Midbrain (tissue), 1 donor: ENCODE measurements around the gene KMT2C.
"Not testable (repeated sequence)": the region's sequence is repeated elsewhere in the genome, so short reads cannot be mapped to it uniquely, and the experiment has no call there.

Experiments used
- DNase-seq: peaks from one replicate; lab custom pipeline; 2025; lab: John Stamatoyannopoulos, UW

Gene KMT2C

DNA sequence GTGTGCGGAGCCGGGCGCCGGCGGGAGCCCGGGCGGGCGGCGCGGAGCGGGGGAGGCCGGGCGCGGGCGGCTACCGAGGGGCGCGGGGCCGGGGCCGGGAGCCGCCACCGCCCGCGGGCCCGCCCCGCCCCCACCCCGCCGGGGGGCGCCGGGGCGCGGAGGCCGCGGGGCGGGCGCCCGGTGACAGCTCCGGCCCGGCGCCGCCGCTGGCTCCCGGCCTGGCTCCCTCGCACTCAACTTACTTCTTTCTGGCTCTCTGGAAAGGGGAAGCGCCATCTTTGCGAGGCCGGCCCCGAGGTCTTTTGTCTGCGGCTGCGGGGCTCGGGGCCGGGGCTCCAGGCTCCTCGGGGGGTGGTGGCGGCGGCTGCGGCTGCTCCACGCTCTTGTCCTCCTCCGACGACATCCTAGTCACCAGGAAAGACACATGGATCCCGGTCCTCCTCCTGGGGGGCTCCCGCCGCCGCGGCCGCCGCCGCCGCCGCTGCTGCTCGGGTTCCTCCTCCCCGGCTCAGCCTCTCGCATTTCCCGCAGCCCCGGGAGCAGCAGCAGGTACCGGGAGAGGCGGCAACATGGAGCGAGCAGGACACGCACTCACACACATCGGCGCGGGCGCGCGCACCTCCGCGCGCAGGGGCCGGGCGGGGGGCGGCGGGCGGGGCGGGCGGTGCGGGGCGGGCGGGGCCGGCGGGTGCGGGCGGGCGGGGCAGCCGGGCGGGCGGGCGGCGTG, at the start of gene KMT2C:
TSS of gene KMT2C (minus strand) at position 620 of the 727 bp plus-strand sequence. CDS start at position 403, 217 bp downstream.
- DNase-seq: peak; percentile 34

DNA sequence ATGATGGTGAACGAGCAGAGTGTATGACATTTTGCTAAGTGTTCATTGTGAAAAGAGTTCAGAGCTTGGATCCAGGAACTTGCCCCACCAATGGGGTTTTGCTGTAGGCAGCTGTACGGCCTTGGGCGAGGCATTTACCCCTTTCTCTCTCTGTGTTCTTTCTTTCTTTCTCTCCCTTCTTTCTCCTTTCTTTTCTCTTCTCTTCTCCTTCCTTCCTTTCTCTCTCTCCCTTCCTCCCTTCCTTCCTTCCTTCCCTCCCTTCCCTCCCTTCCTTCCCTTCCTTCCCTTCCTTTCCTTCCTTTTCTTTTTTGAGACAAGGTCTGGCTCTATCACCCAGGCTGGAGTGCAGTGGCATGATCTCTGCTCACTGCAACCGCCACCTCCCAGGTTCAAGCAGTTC, 45.3 kb upstream of the KMT2C start:
- DNase-seq: no peak

DNA sequence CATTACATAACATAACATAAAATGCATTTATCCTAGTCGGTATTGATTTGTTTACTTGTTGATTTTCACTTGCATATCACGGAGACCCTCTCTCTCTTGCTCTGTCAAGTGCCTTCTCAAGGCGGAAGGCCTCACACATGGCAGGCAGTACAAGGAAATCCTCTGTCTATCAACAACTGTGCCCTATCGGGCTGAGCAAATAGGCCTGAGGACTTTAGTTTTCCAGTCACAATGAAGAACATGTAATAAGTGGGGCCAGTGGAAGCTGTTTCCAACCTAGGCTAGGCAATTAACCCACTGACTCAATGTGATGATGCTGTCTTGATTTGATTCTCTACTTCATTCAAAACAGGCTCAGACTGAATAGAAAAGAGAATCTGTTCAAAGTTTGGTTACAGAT, 44.9 kb upstream of the KMT2C start:
- DNase-seq: no peak

DNA sequence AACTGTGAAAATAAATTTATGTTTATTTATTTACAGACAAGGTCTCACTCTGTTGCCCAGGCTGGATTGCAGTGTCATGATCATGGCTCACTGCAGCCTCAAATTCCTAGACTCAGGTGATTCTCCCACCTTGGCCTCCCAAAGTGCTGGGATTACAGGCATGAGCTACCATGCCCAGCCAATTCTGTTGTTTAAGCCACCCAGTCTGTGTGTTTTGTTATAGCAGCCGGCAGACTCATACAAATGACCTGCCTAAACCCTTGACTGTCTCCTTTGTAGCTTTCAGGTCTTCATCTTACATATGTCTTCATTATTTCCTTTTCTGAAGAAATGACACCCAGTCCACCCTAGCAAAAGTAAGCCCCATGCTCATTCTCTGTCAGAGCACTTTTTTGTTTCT, 43.8 kb upstream of the KMT2C start:
- no peak for DNase-seq

DNA sequence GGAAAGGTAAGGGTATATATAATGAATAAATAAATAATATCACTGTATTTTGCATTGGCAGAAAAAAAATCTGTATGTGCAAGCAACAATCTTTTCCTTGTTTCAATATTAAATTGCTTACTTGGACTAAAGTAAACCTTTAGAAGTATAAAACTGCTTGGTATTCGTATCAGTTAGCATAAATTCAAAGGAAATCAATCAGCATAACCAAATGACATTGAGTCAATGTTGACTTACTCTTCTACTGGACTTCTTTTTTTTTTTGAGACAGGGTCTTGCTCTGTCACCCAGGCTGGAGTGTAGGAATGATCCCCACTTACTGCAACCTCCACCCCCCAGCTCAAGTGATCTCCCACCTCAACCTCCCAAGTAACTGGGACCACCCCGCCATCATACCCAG, 42.3 kb upstream of the KMT2C start:
- DNase-seq: no peak

DNA sequence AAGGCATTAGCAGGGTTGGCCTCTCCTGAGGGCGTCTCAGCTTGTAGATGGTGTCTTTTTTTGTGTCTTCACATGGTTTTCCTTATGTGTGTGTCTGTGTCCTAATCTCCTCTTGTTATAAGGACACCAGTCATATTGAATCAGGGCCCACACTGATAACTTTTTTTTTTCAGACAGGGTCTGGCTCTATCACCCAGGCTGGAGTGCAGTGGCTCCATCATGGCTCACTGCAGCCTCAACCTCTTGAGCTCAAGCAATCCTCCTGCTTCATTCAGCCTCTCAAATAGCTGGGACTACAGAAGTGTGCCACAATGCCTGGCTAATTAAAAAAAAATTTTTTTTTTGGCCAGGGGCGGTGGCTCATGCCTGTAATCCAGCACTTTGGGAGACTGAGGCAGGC, 41.3 kb upstream of the KMT2C start:
- DNase-seq: no peak

DNA sequence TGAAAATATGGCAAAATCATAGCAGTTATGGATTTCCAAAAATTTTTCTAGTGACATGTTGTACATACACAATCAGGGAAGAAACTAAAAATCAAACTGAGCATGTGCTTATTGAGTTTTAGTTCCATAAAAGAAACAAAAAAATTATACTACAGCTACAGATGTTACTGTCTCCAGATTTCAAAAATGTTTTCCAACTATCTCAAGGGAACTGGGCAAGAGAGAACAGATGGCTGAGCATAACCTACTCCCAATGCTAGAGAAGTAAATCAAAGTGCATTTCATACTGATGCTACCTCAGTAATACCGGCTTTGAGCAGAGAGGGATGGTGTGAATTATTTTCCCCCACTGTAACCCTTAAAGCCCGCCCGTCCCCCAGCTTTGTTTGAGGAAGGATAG, 40.7 kb upstream of the KMT2C start:
- no peak for DNase-seq

DNA sequence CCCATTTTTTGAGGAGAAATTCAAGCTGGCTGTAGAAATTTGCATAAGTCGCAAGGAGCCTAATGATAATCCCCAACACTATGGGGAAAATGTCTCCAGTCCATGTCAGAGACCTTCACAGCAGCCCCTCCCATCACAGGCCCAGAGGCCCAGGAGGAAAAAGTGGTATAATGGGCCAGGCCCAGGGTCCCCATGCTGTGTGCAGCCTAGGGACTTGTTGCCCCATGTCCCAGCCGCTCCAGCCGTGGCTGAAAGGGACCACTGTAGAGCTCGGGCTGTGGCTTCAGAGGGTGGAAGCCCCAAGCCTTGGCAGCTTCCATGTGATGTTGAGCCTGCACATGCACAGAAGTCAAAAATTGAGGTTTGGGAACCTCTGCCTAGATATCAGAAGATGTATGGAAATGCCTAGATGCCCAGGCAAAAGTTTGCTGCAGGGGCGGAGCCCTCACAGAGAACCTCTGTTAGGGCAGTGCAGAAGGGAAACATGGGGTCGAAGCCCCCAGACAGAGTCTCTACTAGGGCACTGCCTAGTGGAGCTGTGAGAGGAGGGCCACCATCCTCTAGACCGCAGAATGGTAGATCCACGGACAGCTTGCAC, 35.3 kb upstream of the KMT2C start:
- not testable (repeated sequence) for DNase-seq

DNA sequence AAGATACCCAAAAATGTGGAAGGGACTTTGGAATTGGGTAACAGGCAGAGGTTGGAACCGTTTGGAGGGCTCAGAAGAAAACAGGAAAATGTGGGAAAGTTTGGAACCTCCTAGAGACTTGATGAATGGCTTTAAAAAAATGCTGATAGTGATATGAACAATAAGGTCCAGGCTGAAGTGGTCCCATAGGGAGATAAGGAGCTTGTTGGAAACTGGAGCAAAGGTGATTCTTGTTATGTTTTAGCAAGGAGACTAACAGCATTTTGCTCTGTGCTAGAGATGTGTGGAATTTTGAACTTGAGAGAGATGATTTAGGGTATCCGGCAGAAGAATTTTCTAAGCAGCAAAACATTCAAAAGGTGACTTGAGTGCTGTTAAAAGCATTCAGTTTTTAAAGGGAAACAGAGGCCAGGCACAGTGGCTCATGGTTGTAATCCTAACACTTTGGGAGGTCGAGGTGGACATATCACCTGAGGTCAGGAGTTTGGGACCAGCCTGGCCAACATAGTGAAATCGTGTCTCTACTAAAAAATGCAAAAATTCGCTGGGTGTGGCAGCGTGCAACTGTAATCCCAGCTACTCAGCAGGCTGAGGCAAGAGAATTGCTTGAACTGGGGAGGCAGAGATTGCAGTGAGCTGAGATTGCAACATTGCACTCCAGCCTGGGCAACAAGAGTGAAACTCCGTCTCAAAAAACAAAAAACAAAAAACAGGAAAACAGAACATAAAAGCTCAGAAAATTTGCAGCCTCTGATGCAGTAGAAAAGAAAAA, 34.6 kb upstream of the KMT2C start:
- not testable (repeated sequence) for DNase-seq

DNA sequence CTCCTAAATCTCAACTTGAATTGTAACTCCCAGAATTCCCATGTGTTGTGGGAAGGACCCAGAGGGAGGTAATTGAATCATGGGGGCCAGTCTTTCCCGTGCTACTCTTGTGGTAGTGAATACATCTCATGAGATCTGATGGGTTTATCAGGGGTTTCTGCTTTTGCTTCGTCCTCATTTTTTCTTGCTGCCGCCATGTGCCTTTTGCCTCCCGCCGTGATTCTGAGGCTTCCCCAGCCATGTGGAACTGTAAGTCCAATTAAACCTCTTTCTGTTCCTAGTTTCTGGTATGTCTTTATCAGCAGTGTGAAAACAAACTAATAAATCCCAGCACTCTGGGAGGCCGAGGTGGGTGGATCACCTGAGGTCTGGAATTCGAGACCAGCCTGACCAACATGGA, 33.8 kb upstream of the KMT2C start:
- not testable (repeated sequence) for DNase-seq

DNA sequence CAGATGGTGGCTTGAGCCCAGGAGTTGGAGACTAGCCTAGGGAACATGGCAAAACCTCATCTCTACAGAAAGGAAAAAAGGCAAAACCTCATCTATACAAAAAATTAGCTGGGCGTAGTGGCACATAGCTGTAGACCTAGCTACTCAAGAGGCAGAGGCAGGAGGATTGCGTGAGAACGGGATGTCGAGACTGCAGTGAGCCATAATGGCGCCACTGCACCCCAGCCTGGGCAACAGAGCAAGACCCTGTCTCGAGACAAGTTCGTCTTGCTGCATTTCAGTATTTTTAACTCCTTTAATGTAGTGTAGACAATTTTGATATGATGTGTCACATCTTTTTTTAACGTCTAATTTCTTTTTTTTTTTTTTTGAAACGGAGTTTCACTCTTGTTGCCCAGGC, 31.4 kb upstream of the KMT2C start:
- DNase-seq: no peak

DNA sequence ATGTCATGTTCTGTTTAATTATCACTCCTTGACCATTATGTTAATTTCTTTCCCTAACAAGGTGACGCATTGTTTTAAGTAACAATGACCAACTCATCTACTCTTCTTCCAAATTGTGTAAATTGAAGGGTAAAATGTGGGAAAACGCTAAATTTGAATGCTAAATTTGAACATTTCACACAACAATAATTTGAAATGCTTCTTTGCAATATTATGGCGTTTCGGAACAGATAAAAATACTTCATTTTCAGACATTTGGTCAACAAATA, 29.2 kb upstream of the KMT2C start:
- no peak for DNase-seq

DNA sequence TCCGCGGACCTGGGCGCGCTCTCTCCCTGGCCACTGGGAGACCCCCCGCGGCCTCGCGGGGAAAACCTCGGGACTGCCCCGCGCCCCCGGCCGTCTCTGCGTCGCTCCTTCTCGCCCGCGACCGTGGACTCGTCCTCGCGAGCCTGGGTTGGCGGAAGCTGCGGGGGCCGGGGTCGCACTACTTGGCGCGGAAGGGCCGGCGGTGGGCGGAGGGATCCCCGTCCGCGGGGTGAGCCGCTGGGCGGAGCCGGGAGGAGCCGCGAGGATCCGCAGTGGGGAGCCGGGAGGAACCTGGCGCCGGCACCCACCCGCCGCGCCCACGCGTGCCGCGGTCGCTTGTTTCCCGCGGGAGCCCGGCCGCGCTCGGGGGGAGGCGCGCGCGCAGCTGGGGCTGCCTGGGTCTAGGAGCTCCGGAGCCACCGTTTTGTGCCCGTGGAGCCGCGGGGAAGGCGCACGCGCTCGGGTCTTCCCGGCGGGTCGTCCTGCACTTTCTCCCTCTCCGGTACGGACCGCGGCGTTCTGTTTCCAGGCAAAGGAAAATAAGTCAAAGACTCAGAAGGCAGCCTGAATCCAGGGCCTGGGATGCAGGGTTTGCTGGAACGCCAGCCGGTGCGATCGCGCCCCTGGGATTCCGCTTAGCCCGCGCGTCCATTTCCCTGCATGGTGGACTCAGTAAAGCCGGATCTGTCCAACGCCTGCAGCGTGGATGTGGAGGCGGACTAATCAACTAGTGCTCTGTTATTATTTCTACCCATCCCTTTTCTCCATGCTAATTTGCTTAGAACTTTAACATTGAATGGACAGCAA, 28.7 kb upstream of the KMT2C start:
- DNase-seq: peak; percentile 67

DNA sequence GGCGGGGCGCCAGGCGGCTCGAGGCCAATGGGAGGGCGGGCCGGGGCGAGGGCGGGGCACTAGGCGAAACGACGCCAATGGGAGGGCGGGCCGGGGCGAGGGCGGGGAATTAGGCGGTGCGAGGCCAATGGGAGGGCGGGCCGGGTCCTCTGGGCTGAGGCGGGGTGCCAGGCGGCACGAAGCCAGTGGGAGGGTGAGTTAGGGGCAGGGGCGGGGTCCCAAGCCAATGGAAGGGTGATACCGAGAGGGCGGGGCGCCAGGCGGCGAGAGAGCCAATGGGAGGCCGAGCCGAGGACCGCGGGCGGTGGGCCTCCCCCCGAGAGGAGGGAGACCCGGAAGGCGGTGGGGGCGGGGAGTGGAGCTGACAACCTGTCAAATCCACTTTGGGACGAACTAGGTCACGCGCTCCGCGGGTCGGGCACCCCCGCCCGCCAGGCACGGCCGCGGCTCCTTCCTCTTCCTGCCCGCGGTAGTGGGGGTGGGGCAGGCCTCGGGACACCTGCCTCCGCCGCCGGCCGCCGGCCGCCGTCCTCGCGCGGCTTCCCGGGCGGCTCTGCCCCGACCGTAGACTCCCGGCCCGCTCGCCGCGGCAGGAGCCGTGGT, 28.0 kb upstream of the KMT2C start:
- peak; percentile 100 for DNase-seq

DNA sequence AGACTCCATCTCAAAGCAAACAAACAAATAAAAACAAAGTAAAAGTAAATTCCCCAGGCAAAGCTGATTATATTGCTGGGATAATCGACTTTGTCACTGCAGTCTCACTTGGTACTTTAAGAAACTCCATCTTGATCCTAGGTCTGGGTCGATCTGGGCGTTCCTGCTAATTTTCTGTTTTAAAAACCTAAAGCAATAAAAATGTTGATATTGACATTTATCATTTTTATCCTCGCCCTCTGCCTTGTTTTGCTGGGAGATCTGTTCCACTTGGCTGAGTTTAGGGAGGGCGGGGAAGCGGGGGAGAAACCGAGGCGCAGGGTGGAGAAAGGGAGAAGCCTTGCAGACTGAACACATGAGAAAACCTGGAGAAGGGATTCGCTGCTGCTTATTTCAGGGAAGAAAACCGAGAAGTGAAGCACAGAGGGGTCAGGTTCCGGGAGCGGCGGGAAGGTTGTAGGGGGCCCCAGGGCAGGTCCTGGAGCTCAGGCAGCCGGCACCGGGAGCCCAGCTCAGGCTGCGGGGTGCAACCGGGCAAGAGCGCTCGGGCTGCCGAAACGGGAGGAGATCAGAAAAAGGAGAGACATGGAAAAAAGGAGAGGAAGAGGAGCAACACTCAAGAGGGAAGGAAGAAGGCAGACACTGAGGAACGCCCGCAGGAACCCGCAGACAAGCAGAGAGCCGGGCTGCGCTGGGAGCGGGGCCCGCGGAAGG, 27.3 kb upstream of the KMT2C start:
- peak; percentile 76 for DNase-seq

DNA sequence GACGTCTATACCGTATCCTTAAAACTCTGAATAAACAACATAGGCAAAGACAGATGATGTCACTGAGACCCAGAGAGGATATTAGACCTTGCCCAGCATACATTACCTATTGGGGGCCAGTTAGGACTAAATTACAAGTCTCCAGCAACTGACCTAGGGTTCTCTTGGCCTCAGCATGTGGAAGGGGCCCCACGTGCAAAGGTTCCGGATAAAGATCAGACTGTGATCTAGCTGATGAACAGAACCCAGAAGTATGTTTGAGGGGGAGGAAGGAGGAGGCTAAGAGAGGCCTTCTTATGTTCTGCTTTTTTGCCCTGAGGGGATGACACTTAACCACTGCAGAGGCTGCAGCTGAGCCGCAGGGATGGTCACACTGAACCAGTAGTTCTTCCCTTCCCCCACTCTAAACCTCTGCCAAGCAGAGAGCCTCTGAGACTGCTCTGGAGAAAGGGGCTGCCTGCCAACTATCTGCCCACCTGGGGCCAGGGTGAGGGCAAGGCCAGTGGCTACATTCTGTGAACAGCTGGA, 24.0 kb upstream of the KMT2C start:
- DNase-seq: no peak

DNA sequence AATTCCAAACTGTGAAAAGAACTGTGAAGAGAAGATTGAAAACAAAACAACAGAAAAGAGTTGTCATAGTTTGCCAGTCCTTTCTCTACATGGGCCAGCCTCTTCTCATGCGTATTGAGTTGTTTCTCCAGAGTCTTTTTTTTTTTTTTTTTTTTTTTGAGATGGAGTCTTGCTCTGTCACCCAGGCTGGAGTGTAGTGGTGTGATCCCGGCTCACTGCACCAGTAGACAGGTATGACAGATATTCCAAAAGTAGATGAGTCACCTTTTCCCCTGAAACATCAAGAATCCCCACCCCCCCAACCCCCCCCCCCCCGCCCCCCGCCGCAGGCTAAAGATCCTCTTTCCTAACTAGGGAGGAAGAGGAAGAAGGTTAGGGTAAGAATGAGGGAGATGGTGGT, 15.6 kb upstream of the KMT2C start:
- DNase-seq: no peak

DNA sequence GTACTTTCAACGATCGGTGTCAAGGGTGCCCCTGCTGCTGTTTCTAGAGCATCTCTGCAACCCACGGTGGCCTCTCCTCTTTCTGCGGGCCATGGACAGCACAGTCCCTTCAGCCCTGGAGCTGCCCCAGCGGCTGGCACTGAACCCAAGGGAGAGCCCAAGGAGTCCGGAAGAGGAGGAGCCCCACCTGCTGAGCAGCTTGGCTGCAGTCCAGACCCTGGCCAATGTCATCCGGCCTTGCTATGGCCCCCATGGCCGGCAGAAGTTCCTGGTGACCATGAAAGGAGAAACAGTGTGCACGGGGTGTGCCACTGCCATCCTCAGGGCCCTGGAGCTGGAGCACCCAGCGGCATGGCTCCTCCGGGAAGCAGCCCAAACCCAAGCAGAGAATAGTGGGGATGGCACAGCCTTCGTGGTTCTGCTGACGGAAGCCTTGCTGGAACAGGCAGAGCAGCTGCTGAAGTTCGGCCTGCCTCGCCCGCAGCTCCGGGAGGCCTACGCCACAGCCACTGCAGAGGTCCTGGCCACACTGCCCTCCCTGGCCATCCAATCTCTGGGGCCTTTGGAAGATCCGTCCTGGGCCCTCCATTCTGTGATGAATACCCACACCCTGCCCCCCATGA, 9.7 kb upstream of the KMT2C start:
- not testable (repeated sequence) for DNase-seq

DNA sequence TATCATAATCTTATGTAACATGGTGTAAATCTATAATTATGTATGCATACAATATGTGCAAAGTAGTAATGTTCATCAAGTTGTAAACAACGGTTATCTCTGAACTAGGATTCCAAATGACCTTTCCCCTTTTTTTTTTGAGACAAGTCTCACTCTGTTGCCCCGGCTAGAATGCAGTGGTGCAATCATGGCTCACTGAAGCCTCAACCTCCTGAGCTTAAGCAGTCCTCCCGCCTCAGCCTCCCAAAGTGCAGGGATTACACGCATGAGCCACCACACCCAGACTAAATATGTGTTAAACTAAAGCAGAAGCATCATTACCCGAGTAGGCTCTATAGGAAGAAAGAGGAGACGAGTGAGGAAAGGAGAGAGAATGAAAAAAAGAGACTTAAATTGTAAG, 7.8 kb upstream of the KMT2C start:
- DNase-seq: no peak

DNA sequence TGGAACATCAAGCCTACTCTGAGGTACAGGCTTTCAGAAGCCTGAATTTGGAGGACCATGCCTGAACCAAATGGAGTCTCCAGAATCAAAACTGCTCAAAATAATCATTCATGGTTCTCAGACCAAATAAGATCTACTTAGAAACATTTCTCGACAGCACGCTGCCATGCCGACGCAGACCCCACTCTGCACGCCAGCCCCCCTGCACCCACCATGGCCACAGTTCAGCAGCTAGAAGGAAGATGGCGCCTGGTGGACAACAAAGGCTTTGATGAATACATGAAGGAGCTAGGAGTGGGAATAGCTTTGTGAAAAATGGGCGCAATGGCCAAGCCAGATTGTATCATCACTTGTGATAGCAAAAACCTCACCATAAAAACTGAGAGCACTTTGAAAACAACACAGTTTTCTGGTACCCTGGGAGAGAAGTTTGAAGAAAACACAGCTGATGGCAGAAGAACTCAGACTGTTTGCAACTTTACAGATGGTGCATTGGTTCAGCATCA, 6.6 kb upstream of the KMT2C start:
- no peak for DNase-seq

DNA sequence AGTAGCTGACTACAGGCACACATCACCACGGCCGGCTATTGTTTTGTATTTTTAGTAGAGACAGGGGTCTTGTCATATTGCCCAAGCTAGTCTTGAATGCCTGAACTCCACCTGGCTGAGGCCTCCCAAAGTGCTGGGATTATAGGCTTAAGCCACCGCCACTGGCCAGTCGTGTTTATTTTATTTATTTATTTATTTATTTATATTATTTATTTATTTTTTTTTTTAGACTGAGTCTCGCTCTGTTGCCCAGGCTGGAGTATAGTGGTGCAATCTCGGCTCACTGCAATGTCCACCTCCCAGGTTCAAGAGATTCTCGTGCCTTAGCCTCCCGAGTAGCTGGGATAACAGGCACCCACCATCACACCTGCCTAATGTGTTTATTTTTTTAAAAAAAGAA, 6.0 kb upstream of the KMT2C start:
- not testable (repeated sequence) for DNase-seq
